HEK293T (cell line): ENCODE data around the gene TSPAN18.

ENCODE experiments used
- ARNT ChIP-seq: fragments of 450-650 bp; IDR thresholded peaks from 2 replicates; pipeline ENCODE4 v1.6.1; 2017; ENCODE audit warnings: mild to moderate bottlenecking
- BHLHE40 ChIP-seq: fragments of 450-650 bp; IDR thresholded peaks from 2 replicates; pipeline ENCODE4 v1.6.1; 2016; ENCODE audit warnings: mild to moderate bottlenecking, moderate library complexity, borderline replicate concordance
- ELF4 ChIP-seq: fragments of 450-650 bp; IDR thresholded peaks from 2 replicates; pipeline ENCODE4 v1.6.1; 2017; ENCODE audit warnings: antibody characterized with exemption
- FOXA1 ChIP-seq: fragments of 450-650 bp; IDR thresholded peaks from 2 replicates; pipeline ENCODE4 v1.6.1; 2016; ENCODE audit warnings: mild to moderate bottlenecking
- FOXM1 ChIP-seq: fragments of 450-650 bp; IDR thresholded peaks from 2 replicates; pipeline ENCODE4 v1.6.1; 2017; ENCODE audit warnings: mild to moderate bottlenecking, borderline replicate concordance
- L3MBTL2 ChIP-seq: fragments of 450-650 bp; conservative IDR thresholded peaks from 2 replicates; pipeline ENCODE4 v1.6.1; 2016; ENCODE audit warnings: mild to moderate bottlenecking
- NFRKB ChIP-seq: fragments of 450-650 bp; IDR thresholded peaks from 2 replicates; pipeline ENCODE4 v1.6.1; 2016; ENCODE audit warnings: mild to moderate bottlenecking, moderate library complexity
- SP1 ChIP-seq: fragments of 450-650 bp; IDR thresholded peaks from 2 replicates; pipeline ENCODE4 v1.6.1; 2017
- SUZ12 ChIP-seq: fragments of 450-650 bp; IDR thresholded peaks from 2 replicates; pipeline ENCODE4 v1.6.1; 2016; ENCODE audit warnings: mild to moderate bottlenecking
- TARDBP ChIP-seq: fragments of 450-650 bp; IDR thresholded peaks from 2 replicates; pipeline ENCODE4 v1.6.1; 2016

- TF ChIP-seq FOXM1 (no peak), SUZ12 (no peak), TARDBP (no peak), ARNT (no peak), BHLHE40 (no peak), L3MBTL2 (no peak), FOXA1 (no peak), NFRKB (no peak), SP1 (no peak), ELF4 (no peak)
These were observed 34.3 kb upstream of the TSPAN18 start for GRCh38 chr11:44692460-44692859.
